Astrocyte (in vitro differentiated cells and primary cell): ENCODE results near the gene SMAP2. TPM values are rescaled to one million over a fixed set of nuclear protein-coding genes. Genes with fewer than 3 reads are reported as not detected.

Source experiments
- DNase-seq: peaks from one replicate; pipeline ENCODE4 v3.0.0-alpha.2; 2010; ENCODE audit warnings: low read depth
- FAIRE-seq: peaks from 2 replicates; lab custom pipeline; 2011; peaks lifted over from hg19 to GRCh38; lab: Jason Lieb, UNC
- H2AFZ ChIP-seq: 2 replicates; pipeline ENCODE4 v1.6.0; 2012; ENCODE audit warnings: low read depth, low read length, inconsistent platforms
- H3K27ac ChIP-seq: 2 replicates; pipeline ENCODE4 v1.5.1; 2011; ENCODE audit warnings: low read depth, low read length, inconsistent platforms
- H3K27me3 ChIP-seq: 2 replicates; pipeline ENCODE4 v1.6.0; 2011; ENCODE audit warnings: low read length, inconsistent platforms; ENCODE audit not compliant: insufficient read depth
- H3K36me3 ChIP-seq: 2 replicates; pipeline ENCODE4 v1.5.1; 2011; ENCODE audit warnings: low read length, inconsistent platforms; ENCODE audit not compliant: insufficient read depth
- H3K4me1 ChIP-seq: 2 replicates; pipeline ENCODE4 v1.5.1; 2011; ENCODE audit warnings: low read length, inconsistent platforms; ENCODE audit not compliant: insufficient read depth
- H3K4me2 ChIP-seq: 2 replicates; pipeline ENCODE4 v1.6.0; 2012; ENCODE audit warnings: low read length, inconsistent platforms
- H3K4me3 ChIP-seq: 2 replicates; pipeline ENCODE4 v1.5.1; 2011; ENCODE audit warnings: low read depth, mild to moderate bottlenecking, low read length, inconsistent platforms; ENCODE audit not compliant: insufficient read depth
- H3K79me2 ChIP-seq: 2 replicates; pipeline ENCODE4 v1.6.0; 2012; ENCODE audit warnings: mild to moderate bottlenecking, low read length, inconsistent platforms; ENCODE audit not compliant: insufficient read depth
- H3K9ac ChIP-seq: 2 replicates; pipeline ENCODE4 v1.6.0; 2012; ENCODE audit warnings: mild to moderate bottlenecking, low read length, inconsistent platforms
- H3K9me3 ChIP-seq: 2 replicates; pipeline ENCODE4 v1.5.1; 2012; ENCODE audit warnings: low read depth, mild to moderate bottlenecking, low read length, inconsistent platforms; ENCODE audit not compliant: insufficient read depth
- H4K20me1 ChIP-seq: 2 replicates; pipeline ENCODE4 v1.6.0; 2012; ENCODE audit warnings: low read length, inconsistent platforms; ENCODE audit not compliant: insufficient read depth
- H3K27ac Mint-ChIP-seq: one replicate; pipeline ENCODE4 v1.8.0; 2021; ENCODE audit warnings: mild to moderate bottlenecking, mixed read lengths; ENCODE audit not compliant: unreplicated experiment
- H3K27me3 Mint-ChIP-seq: one replicate; pipeline ENCODE4 v1.8.0; 2021; ENCODE audit warnings: low read depth, mixed read lengths; ENCODE audit not compliant: unreplicated experiment
- H3K36me3 Mint-ChIP-seq: one replicate; pipeline ENCODE4 v1.8.0; 2021; ENCODE audit warnings: low read depth, mixed read lengths; ENCODE audit not compliant: unreplicated experiment
- H3K4me1 Mint-ChIP-seq: one replicate; pipeline ENCODE4 v1.8.0; 2021; ENCODE audit warnings: low read depth, mixed read lengths; ENCODE audit not compliant: unreplicated experiment
- H3K4me3 Mint-ChIP-seq: one replicate; pipeline ENCODE4 v1.8.0; 2021; ENCODE audit warnings: mild to moderate bottlenecking, moderate library complexity, mixed read lengths; ENCODE audit not compliant: unreplicated experiment
- H3K9me3 Mint-ChIP-seq: one replicate; pipeline ENCODE4 v1.8.0; 2021; ENCODE audit warnings: mild to moderate bottlenecking, mixed read lengths; ENCODE audit not compliant: unreplicated experiment
- EZH2 ChIP-seq: IDR thresholded peaks from 2 replicates; pipeline ENCODE4 v1.6.1; 2012; ENCODE audit warnings: mild to moderate bottlenecking, low read length, inconsistent platforms; ENCODE audit not compliant: insufficient read depth
- total RNA-seq: library from RNA; stranded (reverse); gene quantifications from 2 replicates; pipeline ENCODE4 v1.2.1, GENCODE V29; 2021
- TF ChIP-seq, protein P1 (sequence below): IDR thresholded peaks from 2 replicates; pipeline ENCODE4 v1.5.1; 2011; ENCODE audit warnings: low read depth, mild to moderate bottlenecking, inconsistent platforms, low read length, moderate library complexity; ENCODE audit not compliant: insufficient read depth

SMAP2 gene
- total RNA-seq, 1 donor from 2014 or later, result 16.8 TPM

DNA sequence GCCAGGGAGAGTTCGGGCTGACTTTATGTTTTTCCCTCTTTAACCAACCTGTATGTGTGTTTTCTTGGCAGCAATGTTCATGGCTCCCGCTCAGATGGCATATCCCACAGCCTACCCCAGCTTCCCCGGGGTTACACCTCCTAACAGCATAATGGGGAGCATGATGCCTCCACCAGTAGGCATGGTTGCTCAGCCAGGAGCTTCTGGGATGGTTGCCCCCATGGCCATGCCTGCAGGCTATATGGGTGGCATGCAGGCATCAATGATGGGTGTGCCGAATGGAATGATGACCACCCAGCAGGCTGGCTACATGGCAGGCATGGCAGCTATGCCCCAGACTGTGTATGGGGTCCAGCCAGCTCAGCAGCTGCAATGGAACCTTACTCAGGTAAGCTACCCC lies 43.2 kb downstream of the SMAP2 start:
- peaks cover 10% of the 10 kb centered on the region for H3K36me3 ChIP-seq
- FAIRE-seq, result no peak

DNA sequence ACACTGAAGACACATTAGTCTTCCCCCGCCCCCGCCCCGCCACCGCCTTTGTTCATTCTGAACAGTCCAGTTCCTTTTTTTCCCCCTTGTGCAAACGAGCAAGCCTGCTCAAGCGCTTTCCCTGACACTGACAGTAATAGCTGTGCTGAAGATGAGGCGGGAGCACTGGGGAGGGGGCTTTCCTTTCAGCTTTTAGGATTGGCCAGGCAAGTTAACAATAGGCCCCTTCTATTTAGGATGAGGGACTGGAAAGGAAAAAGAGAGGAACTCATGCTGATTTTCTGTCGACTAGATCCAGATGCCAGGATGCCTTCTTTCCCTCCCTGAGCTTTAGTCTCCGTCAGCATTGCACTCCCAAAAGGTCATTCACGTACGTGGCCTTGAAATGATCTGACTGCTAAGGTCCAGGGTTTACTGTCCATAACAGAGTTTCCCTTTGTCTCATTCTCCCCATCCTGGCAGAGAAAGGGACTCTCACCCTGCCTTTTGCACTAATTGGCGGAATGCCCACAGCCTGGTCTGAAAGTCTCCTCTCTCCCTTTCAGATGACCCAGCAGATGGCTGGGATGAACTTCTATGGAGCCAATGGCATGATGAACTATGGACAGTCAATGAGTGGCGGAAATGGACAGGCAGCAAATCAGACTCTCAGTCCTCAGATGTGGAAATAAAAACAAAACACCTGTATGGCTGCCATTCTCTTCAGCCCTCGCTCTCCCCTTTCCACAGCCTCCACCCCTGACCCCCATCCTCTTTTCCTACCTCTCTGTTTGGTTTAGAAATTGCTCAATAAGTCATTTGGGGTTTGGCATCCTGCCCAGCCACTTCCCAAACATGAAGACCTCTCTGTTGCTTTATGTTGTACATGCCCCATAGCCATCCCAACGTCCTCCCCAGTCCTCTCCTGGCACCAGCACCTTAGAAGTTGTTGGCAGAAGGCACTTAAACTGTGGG lies 48.2 kb downstream of the SMAP2 start:
- H3K9me3 ChIP-seq, result no peaks in the 10 kb centered on the region
- H3K36me3 ChIP-seq, result peaks cover 3% of the 10 kb centered on the region
- no peak for TF ChIP-seq EZH2
- TF ChIP-seq, protein P1, sequence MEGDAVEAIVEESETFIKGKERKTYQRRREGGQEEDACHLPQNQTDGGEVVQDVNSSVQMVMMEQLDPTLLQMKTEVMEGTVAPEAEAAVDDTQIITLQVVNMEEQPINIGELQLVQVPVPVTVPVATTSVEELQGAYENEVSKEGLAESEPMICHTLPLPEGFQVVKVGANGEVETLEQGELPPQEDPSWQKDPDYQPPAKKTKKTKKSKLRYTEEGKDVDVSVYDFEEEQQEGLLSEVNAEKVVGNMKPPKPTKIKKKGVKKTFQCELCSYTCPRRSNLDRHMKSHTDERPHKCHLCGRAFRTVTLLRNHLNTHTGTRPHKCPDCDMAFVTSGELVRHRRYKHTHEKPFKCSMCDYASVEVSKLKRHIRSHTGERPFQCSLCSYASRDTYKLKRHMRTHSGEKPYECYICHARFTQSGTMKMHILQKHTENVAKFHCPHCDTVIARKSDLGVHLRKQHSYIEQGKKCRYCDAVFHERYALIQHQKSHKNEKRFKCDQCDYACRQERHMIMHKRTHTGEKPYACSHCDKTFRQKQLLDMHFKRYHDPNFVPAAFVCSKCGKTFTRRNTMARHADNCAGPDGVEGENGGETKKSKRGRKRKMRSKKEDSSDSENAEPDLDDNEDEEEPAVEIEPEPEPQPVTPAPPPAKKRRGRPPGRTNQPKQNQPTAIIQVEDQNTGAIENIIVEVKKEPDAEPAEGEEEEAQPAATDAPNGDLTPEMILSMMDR, result no peak
- no peaks in the 10 kb centered on the region for H3K27me3 ChIP-seq
- no peak overlapping the region for H2AFZ ChIP-seq
- no peaks in the 10 kb centered on the region for H3K27me3 Mint-ChIP-seq
- peak; percentile 30 for DNase-seq
- no peaks in the 10 kb centered on the region for H4K20me1 ChIP-seq
- H3K9me3 Mint-ChIP-seq, result peaks cover 1% of the 10 kb centered on the region
- peaks cover 5% of the 10 kb centered on the region for H3K4me1 ChIP-seq
- H3K4me1 Mint-ChIP-seq, result peaks cover 9% of the 10 kb centered on the region
- H3K4me3 ChIP-seq, result no peak overlapping the region
- H3K4me2 ChIP-seq, result no peak overlapping the region
- H3K79me2 ChIP-seq, result no peaks in the 10 kb centered on the region
- H3K9ac ChIP-seq, result no peak overlapping the region
- H3K4me3 Mint-ChIP-seq, result no peak overlapping the region
- H3K36me3 Mint-ChIP-seq, result peaks cover 43% of the 10 kb centered on the region
- FAIRE-seq, result no peak
- no peak overlapping the region for H3K27ac ChIP-seq
- no peak overlapping the region for H3K27ac Mint-ChIP-seq

More for the DNA sequence above, 43.2 kb downstream of the SMAP2 start:
- H3K9me3 Mint-ChIP-seq, result no peaks in the 10 kb centered on the region
- Histone ChIP-seq H3K9me3 (no peaks in the 10 kb centered on the region), H2AFZ (no peak overlapping the region), H3K4me1 (peaks cover 3% of the 10 kb centered on the region), H3K27ac (no peak overlapping the region), H3K27me3 (no peaks in the 10 kb centered on the region), H3K79me2 (no peaks in the 10 kb centered on the region), H4K20me1 (no peaks in the 10 kb centered on the region), H3K4me3 (no peak overlapping the region), H3K4me2 (no peak overlapping the region), H3K9ac (no peak overlapping the region)
- no peak for TF ChIP-seq EZH2
- TF ChIP-seq, protein P1, result no peak
- no peak overlapping the region for H3K27ac Mint-ChIP-seq
- peaks cover 38% of the 10 kb centered on the region for H3K36me3 Mint-ChIP-seq
- H3K4me1 Mint-ChIP-seq, result peaks cover 4% of the 10 kb centered on the region
- no peak for DNase-seq
- no peak overlapping the region for H3K4me3 Mint-ChIP-seq
- H3K27me3 Mint-ChIP-seq, result no peaks in the 10 kb centered on the region
